GM18870 (cell line): ENCODE measurements around the gene FANCG.

ENCODE experiments used
- ATAC-seq: cut with Tn5 transposase; IDR thresholded peaks from one replicate; pipeline ENCODE4 v1.9.1; 2021; ENCODE audit warnings: moderate library complexity; ENCODE audit not compliant: unreplicated experiment

Gene FANCG

GRCh38 chr9:35069020-35069419, 10.7 kb downstream of the FANCG start:
- ATAC-seq = no peak

GRCh38 chr9:35067056-35067455, 12.7 kb downstream of the FANCG start:
- ATAC-seq = no peak

- no peak for ATAC-seq
Measured at GRCh38 chr9:35060548-35061207, 19.1 kb downstream of the FANCG start.

GRCh38 chr9:35059438-35059837, 20.3 kb downstream of the FANCG start:
- ATAC-seq = no peak

- no peak for ATAC-seq
Measured at GRCh38 chr9:35057271-35057620, 22.5 kb downstream of the FANCG start.

- no peak for ATAC-seq
Measured at GRCh38 chr9:35056571-35057270, 23.0 kb downstream of the FANCG start.

- no peak for ATAC-seq
Measured at GRCh38 chr9:35054871-35055644, 24.7 kb downstream of the FANCG start.

GRCh38 chr9:35054185-35054835, 25.4 kb downstream of the FANCG start:
- ATAC-seq = no peak

GRCh38 chr9:35051069-35051967, 28.4 kb downstream of the FANCG start:
- ATAC-seq = no peak

GRCh38 chr9:35048511-35048910, 31.2 kb downstream of the FANCG start:
- ATAC-seq = no peak

- no peak for ATAC-seq
Measured at GRCh38 chr9:35044071-35044470, 35.7 kb downstream of the FANCG start.

- no peak for ATAC-seq
Measured at GRCh38 chr9:35042891-35043545, 36.7 kb downstream of the FANCG start.

- no peak for ATAC-seq
Measured at GRCh38 chr9:35042081-35042604, 37.6 kb downstream of the FANCG start.

GRCh38 chr9:35035851-35036701, 43.7 kb downstream of the FANCG start:
- no peak for ATAC-seq

- ATAC-seq = no peak
Measured at GRCh38 chr9:35033101-35033500, 46.6 kb downstream of the FANCG start.

GRCh38 chr9:35029852-35030251, 49.9 kb downstream of the FANCG start:
- ATAC-seq = no peak

- no peak for ATAC-seq
Measured at GRCh38 chr9:35029241-35029640, 50.5 kb downstream of the FANCG start.

GRCh38 chr9:35028341-35028740, 51.4 kb downstream of the FANCG start:
- no peak for ATAC-seq

GRCh38 chr9:35027860-35028259, 51.9 kb downstream of the FANCG start:
- no peak for ATAC-seq
